IPS DF 6.9 (cell line): ENCODE results near the gene TP53TG3.
"Not testable (repeated sequence)": the region's sequence is repeated elsewhere in the genome, so short reads cannot be mapped to it uniquely, and the experiment has no call there.

Source experiments
- DNase-seq: peaks from one replicate; pipeline ENCODE4 v3.0.0-alpha.2; 2013; ENCODE audit warnings: low read depth, low spot score
- H3K27ac ChIP-seq: one replicate; pipeline ENCODE4 v1.5.1; 2013; ENCODE audit warnings: low read length, control low read depth
- H3K27me3 ChIP-seq: 2 replicates; pipeline ENCODE4 v1.6.1; 2013; ENCODE audit warnings: mild to moderate bottlenecking, low read length; ENCODE audit not compliant: control insufficient read depth, insufficient read depth
- H3K36me3 ChIP-seq: 2 replicates; pipeline ENCODE4 v1.6.1; 2013; ENCODE audit warnings: low read length; ENCODE audit not compliant: control insufficient read depth, insufficient read depth
- H3K4me1 ChIP-seq: 2 replicates; pipeline ENCODE4 v1.6.1; 2013; ENCODE audit warnings: low read length; ENCODE audit not compliant: control insufficient read depth, insufficient read depth
- H3K4me3 ChIP-seq: 2 replicates; pipeline ENCODE4 v1.5.1; 2013; ENCODE audit warnings: mild to moderate bottlenecking, low read length
- H3K9me3 ChIP-seq: 2 replicates; pipeline ENCODE4 v1.6.1; 2013; ENCODE audit warnings: low read length, inconsistent platforms; ENCODE audit not compliant: control insufficient read depth, insufficient read depth
- WGBS: extraction: QIAGEN DNeasy Blood & Tissue Kit; methylation state at CpG from one replicate; pipeline ENCODE4 v1.1.7; 2013; ENCODE audit warnings: mixed read lengths, missing lambda C conversion rate; ENCODE audit not compliant: insufficient read length, insufficient coverage; 5-methylcytosine and 5-hydroxymethylcytosine counted together

TP53TG3 gene

DNA sequence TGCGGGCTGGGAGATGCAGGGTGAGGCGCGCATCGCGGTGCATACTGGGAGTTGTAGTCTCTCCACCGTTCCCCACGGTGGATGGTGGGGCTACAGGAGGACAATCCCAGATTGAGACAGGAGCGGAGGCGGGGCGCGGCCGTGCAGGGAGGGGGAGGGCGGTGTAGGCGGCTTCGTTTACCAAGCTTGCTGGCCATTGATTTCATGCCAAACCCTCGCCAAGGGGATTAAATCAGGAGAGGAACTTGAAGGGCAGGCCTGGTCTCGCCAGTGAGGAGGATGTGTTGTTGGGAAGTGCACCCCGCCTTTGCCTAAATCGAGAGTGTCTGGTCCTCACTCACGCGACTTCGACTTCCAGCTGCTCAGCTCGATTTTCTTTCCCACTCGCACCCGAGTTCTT lies at the start of gene TP53TG3:
Gene TP53TG3, minus strand, starts transcription at position 101 of the 400 bp plus-strand sequence. Its CDS starts 68 bp downstream, at position 33.
- H3K4me1 ChIP-seq, DNase-seq, H3K9me3 ChIP-seq, H3K27me3 ChIP-seq, H3K4me3 ChIP-seq, H3K36me3 ChIP-seq, H3K27ac ChIP-seq: not testable (repeated sequence)
- no CpG with 5 or more reads among the region's 25 CpGs for WGBS

DNA sequence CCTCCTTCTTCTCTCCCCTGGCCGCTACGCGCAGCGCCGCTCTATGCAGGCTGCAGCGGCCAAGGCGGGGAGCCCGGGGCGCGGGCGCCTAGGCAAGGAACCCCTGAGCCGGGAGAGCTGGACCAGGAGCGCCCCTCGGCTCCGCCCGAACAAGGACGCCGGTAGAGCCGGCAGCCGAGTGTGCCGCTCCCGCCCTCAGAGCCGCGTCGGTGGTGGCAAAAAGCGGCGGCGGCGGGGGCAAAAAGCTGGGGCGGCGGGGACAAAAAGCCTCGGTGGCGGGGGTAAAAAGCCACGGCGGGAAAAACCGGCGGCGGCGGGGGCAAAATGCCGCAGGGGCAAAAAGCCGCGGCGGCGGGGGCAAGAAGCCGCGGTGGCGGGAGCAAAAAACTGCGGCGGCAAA lies 25.1 kb downstream of the TP53TG3 start:
- no CpG with 5 or more reads among the region's 49 CpGs for WGBS
- not testable (repeated sequence) for H3K4me1 ChIP-seq, H3K9me3 ChIP-seq, H3K36me3 ChIP-seq, DNase-seq, H3K27me3 ChIP-seq, H3K4me3 ChIP-seq, H3K27ac ChIP-seq

GRCh38 chr16:32647562-32647961 lies 28.4 kb downstream of the TP53TG3 start:
- H3K27ac ChIP-seq, H3K27me3 ChIP-seq, H3K9me3 ChIP-seq, H3K4me1 ChIP-seq, H3K4me3 ChIP-seq, DNase-seq, H3K36me3 ChIP-seq: not testable (repeated sequence)
- WGBS: no CpG with 5 or more reads among the region's 1 CpG

GRCh38 chr16:32646780-32647179 lies 29.2 kb downstream of the TP53TG3 start:
- WGBS: 100% methylated on average over 1 of the region's 2 CpGs
- DNase-seq: not testable (repeated sequence)

GRCh38 chr16:32646177-32646576 lies 29.8 kb downstream of the TP53TG3 start:
- not testable (repeated sequence) for H3K9me3 ChIP-seq, H3K27me3 ChIP-seq, H3K4me1 ChIP-seq, H3K36me3 ChIP-seq, DNase-seq, H3K27ac ChIP-seq, H3K4me3 ChIP-seq
- 100% methylated on average over 1 of the region's 2 CpGs for WGBS

More at GRCh38 chr16:32646780-32647179, 29.2 kb downstream of the TP53TG3 start:
- H3K27ac ChIP-seq, H3K4me1 ChIP-seq, H3K9me3 ChIP-seq, H3K36me3 ChIP-seq, H3K4me3 ChIP-seq, H3K27me3 ChIP-seq: not testable (repeated sequence)

DNA sequence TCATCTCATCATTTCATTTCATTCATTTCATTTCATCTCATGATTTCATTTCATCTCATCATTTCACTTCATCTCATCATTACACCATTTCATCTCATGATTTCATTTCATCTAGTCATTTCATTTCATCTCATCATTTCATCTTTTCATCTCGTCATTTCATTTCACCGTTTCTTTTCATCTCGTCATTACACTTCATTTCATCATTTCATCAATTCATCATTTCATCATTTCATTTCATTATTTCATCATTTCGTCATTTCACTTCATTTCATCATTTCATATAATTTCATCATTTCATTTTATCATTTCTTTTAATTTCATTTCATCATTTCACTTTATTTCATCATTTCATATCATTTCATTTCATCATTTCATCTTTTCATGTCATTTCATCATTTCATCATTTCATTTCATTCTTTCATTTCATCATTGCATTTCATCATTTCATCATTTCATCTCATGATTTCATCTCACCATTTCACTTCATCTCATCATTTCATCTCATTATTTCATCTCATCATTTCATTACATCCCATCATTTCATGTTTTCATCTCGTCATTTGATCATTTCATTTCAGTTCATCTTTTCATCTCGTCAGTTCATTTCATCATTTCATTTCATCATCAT lies 30.6 kb downstream of the TP53TG3 start:
- not testable (repeated sequence) for H3K27ac ChIP-seq, H3K9me3 ChIP-seq, H3K4me1 ChIP-seq, DNase-seq, H3K27me3 ChIP-seq, H3K4me3 ChIP-seq, H3K36me3 ChIP-seq
- 98% methylated on average over 5 of the region's 6 CpGs for WGBS

DNA sequence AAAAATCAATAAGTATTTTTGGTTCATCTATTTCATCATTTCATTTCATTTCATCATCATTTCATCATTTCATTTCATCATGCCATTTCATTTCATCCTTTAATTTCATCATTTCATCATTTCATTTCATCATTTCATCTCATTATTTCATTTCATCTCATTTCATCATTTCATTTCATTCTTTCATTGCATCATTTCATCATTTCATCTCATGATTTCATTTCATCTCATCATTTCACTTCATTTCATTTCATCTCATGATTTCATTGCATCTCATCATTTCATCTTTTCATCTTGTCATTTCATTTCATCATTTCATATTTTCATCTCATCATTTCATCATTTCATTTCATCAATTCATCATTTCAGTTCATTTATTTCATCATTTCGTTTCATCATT lies 31.2 kb downstream of the TP53TG3 start:
- not testable (repeated sequence) for DNase-seq, H3K9me3 ChIP-seq, H3K36me3 ChIP-seq, H3K27ac ChIP-seq, H3K27me3 ChIP-seq, H3K4me3 ChIP-seq, H3K4me1 ChIP-seq
- 100% methylated on average over 1 of the region's 1 CpG for WGBS

DNA sequence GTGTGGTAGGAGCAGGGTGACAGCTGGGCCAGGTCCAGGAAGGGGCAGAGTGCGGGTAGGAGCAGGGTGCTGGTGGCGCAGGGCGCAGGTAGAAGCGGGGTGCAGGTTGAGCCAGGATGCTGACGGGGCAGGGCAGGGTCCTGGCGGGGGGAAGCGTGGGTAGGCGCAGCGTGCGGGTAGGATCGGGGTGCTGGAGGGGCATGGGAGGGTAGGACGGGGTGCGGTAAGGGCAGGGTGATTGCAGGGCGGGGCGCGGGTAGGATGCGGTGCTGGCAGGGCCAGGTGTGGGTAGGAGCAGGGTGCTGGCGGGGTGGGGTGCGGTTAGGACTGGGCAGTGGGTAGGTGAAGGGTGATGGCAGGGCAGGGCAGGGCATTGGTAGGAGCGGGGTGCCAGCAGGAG lies 38.4 kb downstream of the TP53TG3 start:
- H3K27me3 ChIP-seq, H3K9me3 ChIP-seq, H3K27ac ChIP-seq, H3K36me3 ChIP-seq, DNase-seq, H3K4me1 ChIP-seq, H3K4me3 ChIP-seq: not testable (repeated sequence)
- whole genome bisulfite sequencing: no CpG with 5 or more reads among the region's 20 CpGs

GRCh38 chr16:32632096-32632495 lies 43.9 kb downstream of the TP53TG3 start:
- H3K27ac ChIP-seq, H3K36me3 ChIP-seq, H3K4me3 ChIP-seq, DNase-seq, H3K27me3 ChIP-seq, H3K4me1 ChIP-seq, H3K9me3 ChIP-seq: not testable (repeated sequence)
- no CpG with 5 or more reads among the region's 8 CpGs for WGBS
